Hepatocyte (in vitro differentiated cells): ENCODE measurements around the gene RASGRF2.

ENCODE experiments used
- CTCF ChIP-seq: fragments of 200-600 bp; sonication (generic); IDR thresholded peaks from 2 replicates; pipeline ENCODE4 v1.5.1; 2016; ENCODE audit warnings: antibody characterized with exemption, mild to moderate bottlenecking; ENCODE audit not compliant: poor library complexity
- EZH2 ChIP-seq: fragments of 200-600 bp; sonication (generic); IDR thresholded peaks from 2 replicates; pipeline ENCODE4 v1.6.1; 2016; ENCODE audit warnings: antibody characterized with exemption, mild to moderate bottlenecking, borderline replicate concordance
- EZH2phosphoT487 ChIP-seq: fragments of 200-600 bp; sonication (generic); IDR thresholded peaks from one replicate; pipeline ENCODE4 v1.6.1; 2018; ENCODE audit warnings: antibody characterized with exemption, mild to moderate bottlenecking, low read depth, moderate library complexity; ENCODE audit not compliant: unreplicated experiment, severe bottlenecking

DNA sequence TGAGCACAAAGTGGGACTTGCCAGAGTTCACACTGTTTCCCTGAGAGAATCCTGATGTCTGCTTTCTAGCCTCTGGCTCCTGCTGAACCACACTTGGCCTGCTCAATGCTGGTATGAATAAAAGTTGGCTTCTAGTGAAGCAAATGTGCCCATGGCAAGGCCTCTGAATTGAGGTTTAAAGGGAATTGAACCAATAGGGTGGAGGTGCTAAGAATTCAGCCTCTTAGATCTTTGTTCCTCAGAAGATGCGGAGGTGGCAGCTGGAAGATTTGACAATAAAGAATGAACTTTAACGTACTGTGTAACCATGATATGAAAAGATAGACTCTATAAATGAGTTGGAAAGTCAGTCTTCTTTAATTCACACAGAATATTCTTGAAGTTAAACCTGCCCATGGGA is 57.2 kb downstream of the RASGRF2 start:
- TF ChIP-seq CTCF = no peak
- TF ChIP-seq EZH2 = no peak
- TF ChIP-seq EZH2phosphoT487 = no peak
